ENCODE data around the gene PRR5L. TPM values are rescaled to one million over a fixed set of nuclear protein-coding genes. Genes with fewer than 3 reads are reported as not detected.

Gene PRR5L
- total and polyA plus RNA-seq, 2 experiments from 2014 or later: 3.1 to 7.5 TPM

DNA sequence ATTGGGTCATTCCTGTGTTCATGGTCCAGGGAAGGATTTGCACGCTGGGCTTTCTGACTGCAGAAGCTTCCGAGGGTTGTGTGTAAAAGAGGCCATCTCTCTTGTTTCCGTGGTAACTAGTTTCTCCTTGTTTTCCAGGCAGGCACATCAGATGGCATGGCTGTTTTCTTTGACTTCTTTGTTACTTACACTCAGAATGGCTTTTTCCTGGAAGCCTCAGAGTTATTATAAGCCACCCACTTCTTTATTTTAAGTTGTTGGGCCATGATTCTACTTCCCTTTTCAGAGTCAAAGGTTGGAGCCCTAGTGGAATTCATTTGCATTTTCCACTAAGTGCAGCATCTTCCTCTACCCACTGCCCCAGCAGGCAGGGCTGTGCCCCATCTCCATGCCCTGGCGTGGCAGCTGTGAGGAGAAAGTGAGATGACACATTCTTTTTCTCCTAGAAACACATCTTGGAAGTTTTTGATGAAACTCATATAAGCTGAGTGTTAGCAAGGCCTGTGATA is 94.9 kb downstream of the PRR5L start:
- Histone ChIP-seq H3K4me2 (no peak overlapping the region), H3K27ac (no peak overlapping the region), H3K9me2 (replicated peaks; ENCODE audit: insufficient read depth) (no peaks in the 10 kb centered on the region), H2AFZ (no peak overlapping the region), H4K20me1 (ENCODE audit: insufficient read depth, poor library complexity, severe bottlenecking) (no peaks in the 10 kb centered on the region), H3K4me3 (no peak overlapping the region), H3K27me3 (no peaks in the 10 kb centered on the region), H3K36me3 (replicated peaks; ENCODE audit: insufficient read depth, low read depth) (no peaks in the 10 kb centered on the region), H3K4me1 (ENCODE audit: insufficient read depth) (no peaks in the 10 kb centered on the region), H3K9me3 (ENCODE audit: low read depth) (no peaks in the 10 kb centered on the region), H3K79me2 (no peaks in the 10 kb centered on the region)
- TF ChIP-seq EZH2phosphoT487 (IDR thresholded peaks at IDR 0.05; ENCODE audit: low read depth, severe bottlenecking, unreplicated experiment) (no peak), EZH2 (IDR thresholded peaks at IDR 0.05; ENCODE audit: borderline replicate concordance) (no peak)
- TF ChIP-seq, protein P1, sequence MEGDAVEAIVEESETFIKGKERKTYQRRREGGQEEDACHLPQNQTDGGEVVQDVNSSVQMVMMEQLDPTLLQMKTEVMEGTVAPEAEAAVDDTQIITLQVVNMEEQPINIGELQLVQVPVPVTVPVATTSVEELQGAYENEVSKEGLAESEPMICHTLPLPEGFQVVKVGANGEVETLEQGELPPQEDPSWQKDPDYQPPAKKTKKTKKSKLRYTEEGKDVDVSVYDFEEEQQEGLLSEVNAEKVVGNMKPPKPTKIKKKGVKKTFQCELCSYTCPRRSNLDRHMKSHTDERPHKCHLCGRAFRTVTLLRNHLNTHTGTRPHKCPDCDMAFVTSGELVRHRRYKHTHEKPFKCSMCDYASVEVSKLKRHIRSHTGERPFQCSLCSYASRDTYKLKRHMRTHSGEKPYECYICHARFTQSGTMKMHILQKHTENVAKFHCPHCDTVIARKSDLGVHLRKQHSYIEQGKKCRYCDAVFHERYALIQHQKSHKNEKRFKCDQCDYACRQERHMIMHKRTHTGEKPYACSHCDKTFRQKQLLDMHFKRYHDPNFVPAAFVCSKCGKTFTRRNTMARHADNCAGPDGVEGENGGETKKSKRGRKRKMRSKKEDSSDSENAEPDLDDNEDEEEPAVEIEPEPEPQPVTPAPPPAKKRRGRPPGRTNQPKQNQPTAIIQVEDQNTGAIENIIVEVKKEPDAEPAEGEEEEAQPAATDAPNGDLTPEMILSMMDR (IDR thresholded peaks at IDR 0.05; ENCODE audit: poor library complexity): no peak
- no peak for DNase-seq (ENCODE audit: low spot score)
- 68% methylated on average over 4 of the region's 4 CpGs for WGBS (ENCODE audit: low lambda C conversion rate, missing lambda C conversion rate)

DNA sequence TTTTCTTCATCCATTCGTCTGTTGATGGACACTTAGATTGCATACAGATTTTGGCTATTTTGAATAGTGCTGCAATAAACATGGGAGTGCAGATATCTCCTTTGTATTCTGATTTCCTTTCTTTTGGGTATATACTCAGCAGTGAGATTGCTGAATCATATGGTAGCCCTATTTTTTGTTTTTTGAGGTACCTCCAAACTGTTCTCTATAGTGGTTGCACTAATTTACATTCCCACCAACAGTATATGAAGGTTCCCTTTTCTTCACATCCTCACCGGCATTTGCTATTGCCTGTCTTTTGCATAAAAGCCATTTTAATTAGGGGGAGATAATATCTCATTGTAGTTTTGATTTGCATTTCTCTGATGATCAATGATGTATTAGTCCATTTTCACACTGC is 96.1 kb downstream of the PRR5L start:
- no peak for TF ChIP-seq EZH2phosphoT487 (IDR thresholded peaks at IDR 0.05; ENCODE audit: low read depth, severe bottlenecking, unreplicated experiment)
- no peak for TF ChIP-seq EZH2 (IDR thresholded peaks at IDR 0.05; ENCODE audit: borderline replicate concordance)
- TF ChIP-seq, protein P1 (IDR thresholded peaks at IDR 0.05; ENCODE audit: poor library complexity): no peak
- Histone ChIP-seq H3K79me2 (no peaks in the 10 kb centered on the region), H3K9me3 (ENCODE audit: low read depth) (no peaks in the 10 kb centered on the region), H3K36me3 (replicated peaks; ENCODE audit: insufficient read depth, low read depth) (no peaks in the 10 kb centered on the region), H3K4me1 (ENCODE audit: insufficient read depth) (no peaks in the 10 kb centered on the region), H3K27ac (no peak overlapping the region), H3K4me3 (no peak overlapping the region), H3K9me2 (replicated peaks; ENCODE audit: insufficient read depth) (no peaks in the 10 kb centered on the region), H2AFZ (no peak overlapping the region), H4K20me1 (ENCODE audit: insufficient read depth, poor library complexity, severe bottlenecking) (no peaks in the 10 kb centered on the region), H3K27me3 (no peaks in the 10 kb centered on the region), H3K4me2 (no peak overlapping the region)
- 91% methylated on average over 2 of the region's 2 CpGs for WGBS (ENCODE audit: low lambda C conversion rate, missing lambda C conversion rate)
- DNase-seq (ENCODE audit: low spot score): no peak

DNA sequence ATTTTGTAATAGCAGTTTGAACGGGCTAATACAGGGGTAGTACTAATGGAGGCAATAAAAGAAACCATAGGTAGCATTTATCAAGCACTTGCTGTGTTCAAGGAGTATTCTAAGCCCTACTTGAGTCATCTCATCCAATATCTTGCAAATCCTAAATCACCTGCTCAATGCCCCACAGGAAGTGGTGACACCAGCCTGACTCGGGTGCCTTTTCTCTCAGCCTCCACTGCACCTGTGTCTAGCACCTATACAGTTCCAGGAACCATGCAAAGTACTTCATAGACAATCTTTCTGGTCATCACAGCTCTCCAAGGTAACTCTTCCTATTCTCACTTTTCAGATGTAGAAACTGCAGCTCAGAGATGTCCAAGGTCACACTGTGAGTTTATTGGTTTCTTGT is 98.0 kb downstream of the PRR5L start:
- no peak for TF ChIP-seq EZH2 (IDR thresholded peaks at IDR 0.05; ENCODE audit: borderline replicate concordance)
- TF ChIP-seq, protein P1 (IDR thresholded peaks at IDR 0.05; ENCODE audit: poor library complexity): no peak
- TF ChIP-seq EZH2phosphoT487 (IDR thresholded peaks at IDR 0.05; ENCODE audit: low read depth, severe bottlenecking, unreplicated experiment): no peak
- 86% methylated on average over 2 of the region's 2 CpGs for WGBS (ENCODE audit: low lambda C conversion rate, missing lambda C conversion rate)

More for the DNA sequence above, 98.0 kb downstream of the PRR5L start:
- Histone ChIP-seq H4K20me1 (ENCODE audit: insufficient read depth, poor library complexity, severe bottlenecking) (no peaks in the 10 kb centered on the region), H3K27ac (no peak overlapping the region), H2AFZ (no peak overlapping the region), H3K79me2 (no peaks in the 10 kb centered on the region), H3K27me3 (no peaks in the 10 kb centered on the region), H3K9me3 (ENCODE audit: low read depth) (no peaks in the 10 kb centered on the region), H3K4me1 (ENCODE audit: insufficient read depth) (no peaks in the 10 kb centered on the region), H3K4me3 (no peak overlapping the region), H3K4me2 (no peak overlapping the region), H3K36me3 (replicated peaks; ENCODE audit: insufficient read depth, low read depth) (no peaks in the 10 kb centered on the region), H3K9me2 (replicated peaks; ENCODE audit: insufficient read depth) (no peaks in the 10 kb centered on the region)
- DNase-seq (ENCODE audit: low spot score): no peak
